Epithelial cell of prostate (primary cell): Measurements from ENCODE around the gene NPIPB4.
"Not testable (repeated sequence)": the region's sequence is repeated elsewhere in the genome, so short reads cannot be mapped to it uniquely, and the experiment has no call there.

ENCODE experiments used
- DNase-seq: peaks from one replicate; pipeline ENCODE4 v3.0.0-alpha.2; 2011; ENCODE audit warnings: low read depth, low spot score
- H3K27ac ChIP-seq: fragments of 450-650 bp; 2 replicates; pipeline ENCODE4 v1.5.1; 2017; ENCODE audit warnings: mild to moderate bottlenecking

The NPIPB4 gene

GRCh38 chr16:21790506-21790905 is 67.0 kb downstream of the NPIPB4 start:
- not testable (repeated sequence) for DNase-seq, H3K27ac ChIP-seq
